GM12878 (cell line): ENCODE data around the gene MAPK8IP1. TPM values are rescaled to one million over a fixed set of nuclear protein-coding genes. Genes with fewer than 3 reads are reported as not detected.

Experiments used
- ASH2L ChIP-seq: fragments of 300-600, 200-600 bp; sonication (generic); IDR thresholded peaks from 2 replicates; pipeline ENCODE4 v1.6.1; 2017; ENCODE audit warnings: low read depth, mild to moderate bottlenecking, borderline replicate concordance
- BHLHE40 ChIP-seq, 2 experiments: fragments of 450-650 bp in 1 of 2; IDR thresholded peaks; 2 replicates each; pipeline ENCODE4 v1.6.1; 2011 to 2017; ENCODE audit warnings: low read depth in 2 of 2, borderline replicate concordance in 1 of 2, improper control_type of control experiment in 1 of 2, low read length in 1 of 2, mild to moderate bottlenecking in 1 of 2
- BMI1 ChIP-seq: fragments of 450-650 bp; IDR thresholded peaks from 2 replicates; pipeline ENCODE4 v1.6.1; 2016; ENCODE audit warnings: mild to moderate bottlenecking, moderate library complexity, borderline replicate concordance
- CBX3 ChIP-seq: fragments of 200-600 bp; sonication (generic); IDR thresholded peaks from 2 replicates; pipeline ENCODE4 v1.6.1; 2016; ENCODE audit warnings: low read depth, borderline replicate concordance
- HCFC1 ChIP-seq: fragments of 150-350 bp; IDR thresholded peaks from 2 replicates; pipeline ENCODE4 v1.6.1; 2014; ENCODE audit warnings: low read length
- KAT2A ChIP-seq: conservative IDR thresholded peaks from 2 replicates; pipeline ENCODE4 v1.6.1; 2011; ENCODE audit warnings: low read depth, low read length; ENCODE audit not compliant: control insufficient read depth
- MXI1 ChIP-seq: fragments of 150-350 bp; IDR thresholded peaks from 2 replicates; pipeline ENCODE4 v1.6.1; 2011; ENCODE audit warnings: low read depth, mild to moderate bottlenecking, inconsistent platforms, low read length, improper control_type of control experiment
- NFIC ChIP-seq: IDR thresholded peaks from 2 replicates; pipeline ENCODE4 v1.6.1; 2012; ENCODE audit warnings: low read depth, mild to moderate bottlenecking, inconsistent platforms, low read length, moderate library complexity
- NR2F1 ChIP-seq: fragments of 450-650 bp; conservative IDR thresholded peaks from 2 replicates; pipeline ENCODE4 v1.6.1; 2017; ENCODE audit warnings: mild to moderate bottlenecking
- NRF1 ChIP-seq: conservative IDR thresholded peaks from 2 replicates; pipeline ENCODE4 v1.6.1; 2011; ENCODE audit warnings: mild to moderate bottlenecking, low read depth, low read length, improper control_type of control experiment
- PAX5 ChIP-seq: IDR thresholded peaks from 2 replicates; pipeline ENCODE4 v1.6.1; 2011; ENCODE audit warnings: low read depth, low read length, borderline replicate concordance
- PBX3 ChIP-seq: IDR thresholded peaks from 2 replicates; pipeline ENCODE4 v1.6.1; 2011; ENCODE audit warnings: mild to moderate bottlenecking, low read depth, low read length, moderate library complexity; ENCODE audit not compliant: insufficient replicate concordance
- POU2F2 ChIP-seq: IDR thresholded peaks from 3 replicates; pipeline ENCODE4 v1.6.1; 2011; ENCODE audit warnings: low read depth, mild to moderate bottlenecking, low read length, borderline replicate concordance
- RBBP5 ChIP-seq: fragments of 200-600 bp; sonication (generic); conservative IDR thresholded peaks from 2 replicates; pipeline ENCODE4 v1.6.1; 2016
- SP1 ChIP-seq: IDR thresholded peaks from one replicate; pipeline ENCODE4 v1.6.1; 2011; ENCODE audit warnings: low read depth, low read length
- TCF12 ChIP-seq: IDR thresholded peaks from 2 replicates; pipeline ENCODE4 v1.6.1; 2011; ENCODE audit warnings: low read depth, mild to moderate bottlenecking, low read length
- TCF7 ChIP-seq: IDR thresholded peaks from 2 replicates; pipeline ENCODE4 v1.6.1; 2014; ENCODE audit warnings: antibody characterized with exemption, borderline replicate concordance
- ZNF24 ChIP-seq: fragments of 450-650 bp; IDR thresholded peaks from 2 replicates; pipeline ENCODE4 v1.6.1; 2017; ENCODE audit warnings: antibody characterized with exemption, mild to moderate bottlenecking
- ZNF384 ChIP-seq: IDR thresholded peaks from 2 replicates; pipeline ENCODE4 v1.6.1; 2012; ENCODE audit warnings: low read depth, mild to moderate bottlenecking, low read length, improper control_type of control experiment, borderline replicate concordance
- ZNF687 ChIP-seq: fragments of 450-650 bp; IDR thresholded peaks from 2 replicates; pipeline ENCODE4 v1.6.1; 2017; ENCODE audit warnings: mild to moderate bottlenecking, moderate library complexity
- polyA plus RNA-seq, 11 experiments: library from polyadenylated mRNA; depleted of rRNA in 4 of 11; unstranded in 6 of 11; stranded (reverse) in 5 of 11; fragments of >200 nt; fragmentation: Nextera tagmentation in 4 of 11; fragmentation: Illumina TruSeq in 1 of 11; extraction: Ambion mirVana in 4 of 11; extraction: Trizol in 1 of 11; gene quantifications; 1 replicate in 1 of 11; 2 replicates in 10 of 11; pipeline versions ENCODE4 v1.2.1 to v1.2.3, GENCODE V29; 2011 to 2016; ENCODE audit warnings: inconsistent platforms in 2 of 11, missing spikeins in 2 of 11, low read depth in 1 of 11
- total RNA-seq, 4 experiments: library from RNA; depleted of rRNA in 3 of 4; stranded (reverse); fragments of >200 nt in 3 of 4; fragmentation: Illumina TruSeq in 1 of 4; extraction: Trizol in 1 of 4; gene quantifications; 2 replicates each; pipeline versions ENCODE4 v1.2.1 to v1.2.3, GENCODE V29; 2013 to 2021
- TF ChIP-seq, protein P1 (sequence below): fragments of 450-650 bp; IDR thresholded peaks from 2 replicates; pipeline ENCODE4 v1.6.1; 2017; ENCODE audit warnings: low read depth, mild to moderate bottlenecking, moderate library complexity

MAPK8IP1 gene
- total and polyA plus RNA-seq, 10 of the 15 experiments (the other 5 are each of a cell fraction or from before 2014, with no cell fraction given) = 0.04 to 0.44 (median 0.11) TPM; not detected in 2

- peak; percentile 99 for TF ChIP-seq BHLHE40 (IDR thresholded peaks at IDR 0.05; ENCODE audit: borderline replicate concordance in 1 of 2, low read depth in 2 of 2, low read length in 1 of 2)
- TF ChIP-seq RBBP5 = no peak
- TF ChIP-seq ASH2L = 0 out of 2 replicates have a peak, but pooled peaks have one; percentile 40
- peak; percentile 99 for TF ChIP-seq PAX5
- peak; percentile 91 for TF ChIP-seq NR2F1
- TF ChIP-seq KAT2A = no peak
- TF ChIP-seq PBX3 = peak; percentile 78
- TF ChIP-seq NFIC = peak; percentile 86
- TF ChIP-seq BMI1 = no peak
- TF ChIP-seq POU2F2 = peak; percentile 68; the same call in 1 of the 3 replicates
- TF ChIP-seq TCF12 = peak; percentile 99
- no peak for TF ChIP-seq HCFC1
- no peak for TF ChIP-seq CBX3
- peak; percentile 52; the same call in 1 of the 2 replicates for TF ChIP-seq ZNF384
- no peak for TF ChIP-seq ZNF24
- TF ChIP-seq, protein P1, sequence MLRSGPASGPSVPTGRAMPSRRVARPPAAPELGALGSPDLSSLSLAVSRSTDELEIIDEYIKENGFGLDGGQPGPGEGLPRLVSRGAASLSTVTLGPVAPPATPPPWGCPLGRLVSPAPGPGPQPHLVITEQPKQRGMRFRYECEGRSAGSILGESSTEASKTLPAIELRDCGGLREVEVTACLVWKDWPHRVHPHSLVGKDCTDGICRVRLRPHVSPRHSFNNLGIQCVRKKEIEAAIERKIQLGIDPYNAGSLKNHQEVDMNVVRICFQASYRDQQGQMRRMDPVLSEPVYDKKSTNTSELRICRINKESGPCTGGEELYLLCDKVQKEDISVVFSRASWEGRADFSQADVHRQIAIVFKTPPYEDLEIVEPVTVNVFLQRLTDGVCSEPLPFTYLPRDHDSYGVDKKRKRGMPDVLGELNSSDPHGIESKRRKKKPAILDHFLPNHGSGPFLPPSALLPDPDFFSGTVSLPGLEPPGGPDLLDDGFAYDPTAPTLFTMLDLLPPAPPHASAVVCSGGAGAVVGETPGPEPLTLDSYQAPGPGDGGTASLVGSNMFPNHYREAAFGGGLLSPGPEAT = peak; percentile 89
- TF ChIP-seq MXI1 = peak; percentile 95
- no peak for TF ChIP-seq NRF1
- no peak for TF ChIP-seq TCF7
- peak; percentile 68 for TF ChIP-seq ZNF687
- peak; percentile 71 for TF ChIP-seq SP1
These were observed 44.8 kb downstream of the MAPK8IP1 start (continued) for GRCh38 chr11:45930031-45930794.
